ENCODE results near the gene UBE2F. TPM values are rescaled to one million over a fixed set of nuclear protein-coding genes. Genes with fewer than 3 reads are reported as not detected.

Gene UBE2F
- total and polyA plus RNA-seq, 3 experiments from 2014 or later, result 65.8 to 70.7 (median 68.8) TPM

- peak overlapping the region in 3 of 7 donors; percentile 45 to 66 (median 56) for H3K4me3 Mint-ChIP-seq
- Histone ChIP-seq H3K4me3 (ENCODE audit: low read length) (no peak overlapping the region), H3K36me3 (ENCODE audit: insufficient read depth, low read length) (no peaks in the 10 kb centered on the region), H3K4me1 (ENCODE audit: insufficient read depth, low read length) (peaks cover 4% of the 10 kb centered on the region), H3K27ac (ENCODE audit: low read depth, low read length) (no peak overlapping the region), H3K27me3 (ENCODE audit: insufficient read depth, low read length, poor library complexity, severe bottlenecking) (no peaks in the 10 kb centered on the region), H3K9me3 (ENCODE audit: low read length) (no peaks in the 10 kb centered on the region)
- ChIA-PET POLR2A (no interaction called here), CTCF (interaction anchor here (0.7 to 1.9 kb wide), 4 partner anchors 8 to 346 kb away, joined by 3 to 9 read pairs (median 5); no protein-coding TSS in a partner anchor)
- no peak for DNase-seq
- peak overlapping the region in 2 of 8 donors; percentile 21 to 38 for H3K27ac Mint-ChIP-seq
- H3K4me1 Mint-ChIP-seq, result peaks cover 12 to 20% (median 16%) of the 10 kb centered on the region in 3 donors
- no peaks in the 10 kb centered on the region for H3K36me3 Mint-ChIP-seq
- H3K27me3 Mint-ChIP-seq, result peaks cover 2 to 10% of the 10 kb centered on the region in 2 donors
- H3K9me3 Mint-ChIP-seq, result no peaks in the 10 kb centered on the region
Observed at GRCh38 chr2:237924164-237924534, 42.7 kb upstream of the UBE2F start.

GRCh38 chr2:237927135-237927534 is 39.7 kb upstream of the UBE2F start:
- Histone ChIP-seq H3K27me3 (ENCODE audit: insufficient read depth, low read length, poor library complexity, severe bottlenecking) (no peaks in the 10 kb centered on the region), H3K9me3 (ENCODE audit: low read length) (no peaks in the 10 kb centered on the region), H3K4me3 (ENCODE audit: low read length) (no peak overlapping the region), H3K4me1 (ENCODE audit: insufficient read depth, low read length) (peaks cover 4% of the 10 kb centered on the region), H3K27ac (ENCODE audit: low read depth, low read length) (no peak overlapping the region), H3K36me3 (ENCODE audit: insufficient read depth, low read length) (no peaks in the 10 kb centered on the region)
- Mint-ChIP-seq H3K4me1 (peaks cover 12 to 20% (median 16%) of the 10 kb centered on the region in 3 donors), H3K27ac (no peak overlapping the region), H3K4me3 (no peak overlapping the region), H3K27me3 (peaks cover 0 to 4% of the 10 kb centered on the region in 2 donors), H3K36me3 (no peaks in the 10 kb centered on the region), H3K9me3 (no peaks in the 10 kb centered on the region)
- DNase-seq, result no peak
- POLR2A ChIA-PET, result no interaction called here
- CTCF ChIA-PET, result interaction anchor here (0.6 to 1.5 kb wide), 3 partner anchors 10 to 44 kb away, joined by 3 to 4 read pairs (median 4); no protein-coding TSS in a partner anchor

GRCh38 chr2:237927986-237928385 is 38.8 kb upstream of the UBE2F start:
- Mint-ChIP-seq H3K27me3 (peaks cover 0 to 4% of the 10 kb centered on the region in 2 donors), H3K27ac (no peak overlapping the region), H3K4me3 (no peak overlapping the region), H3K36me3 (no peaks in the 10 kb centered on the region), H3K4me1 (peaks cover 12 to 20% (median 16%) of the 10 kb centered on the region in 3 donors), H3K9me3 (no peaks in the 10 kb centered on the region)
- ChIA-PET POLR2A (no interaction called here), CTCF (no interaction called here)
- peaks cover 4% of the 10 kb centered on the region for H3K4me1 ChIP-seq (ENCODE audit: insufficient read depth, low read length)
- no peaks in the 10 kb centered on the region for H3K36me3 ChIP-seq (ENCODE audit: insufficient read depth, low read length)
- H3K9me3 ChIP-seq (ENCODE audit: low read length), result no peaks in the 10 kb centered on the region
- no peak overlapping the region for H3K4me3 ChIP-seq (ENCODE audit: low read length)
- no peak for DNase-seq
- no peaks in the 10 kb centered on the region for H3K27me3 ChIP-seq (ENCODE audit: insufficient read depth, low read length, poor library complexity, severe bottlenecking)
- no peak overlapping the region for H3K27ac ChIP-seq (ENCODE audit: low read depth, low read length)

- H3K9me3 Mint-ChIP-seq, result no peaks in the 10 kb centered on the region
- H3K4me3 ChIP-seq (ENCODE audit: low read length), result no peak overlapping the region
- H3K27me3 Mint-ChIP-seq, result peaks cover 2 to 8% of the 10 kb centered on the region in 2 donors
- no peaks in the 10 kb centered on the region for H3K36me3 Mint-ChIP-seq
- peaks cover 4% of the 10 kb centered on the region for H3K4me1 ChIP-seq (ENCODE audit: insufficient read depth, low read length)
- no peak overlapping the region for H3K27ac ChIP-seq (ENCODE audit: low read depth, low read length)
- H3K27ac Mint-ChIP-seq, result peak overlapping the region in 2 of 8 donors; percentile 74 to 75
- no peaks in the 10 kb centered on the region for H3K27me3 ChIP-seq (ENCODE audit: insufficient read depth, low read length, poor library complexity, severe bottlenecking)
- H3K4me1 Mint-ChIP-seq, result peaks cover 9 to 16% (median 11%) of the 10 kb centered on the region in 3 donors
- H3K9me3 ChIP-seq (ENCODE audit: low read length), result no peaks in the 10 kb centered on the region
- CTCF ChIA-PET, result no interaction called here
- no peak for DNase-seq
- POLR2A ChIA-PET, result no interaction called here
- H3K36me3 ChIP-seq (ENCODE audit: insufficient read depth, low read length), result no peaks in the 10 kb centered on the region
- H3K4me3 Mint-ChIP-seq, result no peak overlapping the region
Observed at GRCh38 chr2:237929979-237930378, 36.8 kb upstream of the UBE2F start.

GRCh38 chr2:237931205-237931721 is 35.6 kb upstream of the UBE2F start:
- no peaks in the 10 kb centered on the region for H3K9me3 ChIP-seq (ENCODE audit: low read length)
- H3K4me3 Mint-ChIP-seq, result no peak overlapping the region
- peaks cover under 1 to 8% (median 2%) of the 10 kb centered on the region in 3 donors for H3K4me1 Mint-ChIP-seq
- H3K27me3 Mint-ChIP-seq, result peaks cover 2 to 8% of the 10 kb centered on the region in 2 donors
- no peaks in the 10 kb centered on the region for H3K27me3 ChIP-seq (ENCODE audit: insufficient read depth, low read length, poor library complexity, severe bottlenecking)
- H3K36me3 ChIP-seq (ENCODE audit: insufficient read depth, low read length), result no peaks in the 10 kb centered on the region
- no peak overlapping the region for H3K27ac ChIP-seq (ENCODE audit: low read depth, low read length)
- no peaks in the 10 kb centered on the region for H3K4me1 ChIP-seq (ENCODE audit: insufficient read depth, low read length)
- POLR2A ChIA-PET, result no interaction called here
- H3K4me3 ChIP-seq (ENCODE audit: low read length), result no peak overlapping the region
- no peaks in the 10 kb centered on the region for H3K9me3 Mint-ChIP-seq
- CTCF ChIA-PET, result no interaction called here
- H3K27ac Mint-ChIP-seq, result no peak overlapping the region
- DNase-seq, result no peak
- H3K36me3 Mint-ChIP-seq, result no peaks in the 10 kb centered on the region

- ChIA-PET CTCF (interaction anchor here (1.4 kb wide), 1 partner anchor 9 kb away, joined by 7 read pairs; no protein-coding TSS in a partner anchor), POLR2A (no interaction called here)
- Histone ChIP-seq H3K4me3 (ENCODE audit: low read length) (no peak overlapping the region), H3K36me3 (ENCODE audit: insufficient read depth, low read length) (no peaks in the 10 kb centered on the region), H3K27me3 (ENCODE audit: insufficient read depth, low read length, poor library complexity, severe bottlenecking) (no peaks in the 10 kb centered on the region), H3K9me3 (ENCODE audit: low read length) (no peaks in the 10 kb centered on the region), H3K4me1 (ENCODE audit: insufficient read depth, low read length) (no peaks in the 10 kb centered on the region), H3K27ac (ENCODE audit: low read depth, low read length) (no peak overlapping the region)
- H3K27ac Mint-ChIP-seq, result no peak overlapping the region
- DNase-seq, result no peak
- H3K27me3 Mint-ChIP-seq, result peaks cover 2 to 8% of the 10 kb centered on the region in 2 donors
- no peaks in the 10 kb centered on the region for H3K36me3 Mint-ChIP-seq
- H3K9me3 Mint-ChIP-seq, result no peaks in the 10 kb centered on the region
- no peak overlapping the region for H3K4me3 Mint-ChIP-seq
- H3K4me1 Mint-ChIP-seq, result peaks cover 0 to 2% (median 0%) of the 10 kb centered on the region in 3 donors
Observed at GRCh38 chr2:237932731-237933131, 34.1 kb upstream of the UBE2F start.

GRCh38 chr2:237934186-237934585 is 32.6 kb upstream of the UBE2F start:
- Mint-ChIP-seq H3K36me3 (no peaks in the 10 kb centered on the region), H3K4me1 (peaks cover 0 to 5% (median 3%) of the 10 kb centered on the region in 3 donors), H3K27ac (peak overlapping the region in 1 of 8 donors; percentile 90), H3K9me3 (peaks cover 0 to under 1% (median 0%) of the 10 kb centered on the region in 5 donors), H3K27me3 (peaks cover 2 to 8% of the 10 kb centered on the region in 2 donors), H3K4me3 (no peak overlapping the region)
- ChIA-PET CTCF (no interaction called here), POLR2A (interaction anchor here (0.5 kb wide), 1 partner anchor 268 kb away, joined by 6 read pairs; no protein-coding TSS in a partner anchor)
- H3K36me3 ChIP-seq (ENCODE audit: insufficient read depth, low read length), result no peaks in the 10 kb centered on the region
- H3K9me3 ChIP-seq (ENCODE audit: low read length), result no peaks in the 10 kb centered on the region
- H3K27ac ChIP-seq (ENCODE audit: low read depth, low read length), result no peak overlapping the region
- H3K27me3 ChIP-seq (ENCODE audit: insufficient read depth, low read length, poor library complexity, severe bottlenecking), result no peaks in the 10 kb centered on the region
- no peaks in the 10 kb centered on the region for H3K4me1 ChIP-seq (ENCODE audit: insufficient read depth, low read length)
- DNase-seq, result no peak
- no peak overlapping the region for H3K4me3 ChIP-seq (ENCODE audit: low read length)

- no peak for DNase-seq
- H3K4me3 ChIP-seq (ENCODE audit: low read length), result no peak overlapping the region
- Mint-ChIP-seq H3K4me1 (peaks cover 13 to 19% (median 14%) of the 10 kb centered on the region in 3 donors), H3K27me3 (peaks cover 2 to 8% of the 10 kb centered on the region in 2 donors), H3K9me3 (peaks cover 0 to 9% (median 2%) of the 10 kb centered on the region in 5 donors), H3K27ac (peak overlapping the region in 1 of 8 donors; percentile 72), H3K4me3 (no peak overlapping the region), H3K36me3 (peaks cover 0 to 10% (median 7%) of the 10 kb centered on the region in 3 donors)
- ChIA-PET CTCF (no interaction called here), POLR2A (no interaction called here)
- H3K9me3 ChIP-seq (ENCODE audit: low read length), result no peaks in the 10 kb centered on the region
- no peaks in the 10 kb centered on the region for H3K27me3 ChIP-seq (ENCODE audit: insufficient read depth, low read length, poor library complexity, severe bottlenecking)
- H3K36me3 ChIP-seq (ENCODE audit: insufficient read depth, low read length), result no peaks in the 10 kb centered on the region
- no peak overlapping the region for H3K27ac ChIP-seq (ENCODE audit: low read depth, low read length)
- H3K4me1 ChIP-seq (ENCODE audit: insufficient read depth, low read length), result peaks cover 10% of the 10 kb centered on the region
Observed at GRCh38 chr2:237935740-237936452, 30.9 kb upstream of the UBE2F start.
